ENCODE results near the gene SLC25A51. TPM values are rescaled to one million over a fixed set of nuclear protein-coding genes. Genes with fewer than 3 reads are reported as not detected.

Gene SLC25A51
- total RNA-seq, 1 donor from 2014 or later = 32.5 TPM

DNA sequence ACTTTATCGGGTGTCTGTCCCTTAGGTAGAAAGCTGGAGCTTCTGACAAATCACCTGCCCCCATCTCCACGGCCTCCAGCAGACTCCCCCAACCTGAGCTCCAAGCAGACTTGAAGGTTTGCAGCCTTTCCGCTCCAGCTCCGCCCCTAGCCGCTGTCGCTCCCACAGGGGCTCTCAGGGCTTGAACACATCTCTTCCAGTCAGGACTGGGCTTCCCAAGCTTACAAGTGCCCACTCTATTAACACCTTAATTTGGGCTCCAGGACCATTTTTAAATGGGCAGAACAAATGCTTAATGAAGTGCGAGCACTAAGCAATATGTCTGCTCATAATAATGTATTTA lies 17.2 kb upstream of the SLC25A51 start:
- Mint-ChIP-seq H3K9me3 (no peaks in the 10 kb centered on the region), H3K4me3 (no peak overlapping the region), H3K27me3 (ENCODE audit: low read depth) (no peaks in the 10 kb centered on the region), H3K4me1 (peaks cover 52% of the 10 kb centered on the region), H3K36me3 (ENCODE audit: low read depth) (no peaks in the 10 kb centered on the region), H3K27ac (ENCODE audit: unreplicated experiment) (peak overlapping the region; percentile 19)
- DNase-seq (ENCODE audit: low read depth, low spot score) = no peak
- TF ChIP-seq, protein P1, sequence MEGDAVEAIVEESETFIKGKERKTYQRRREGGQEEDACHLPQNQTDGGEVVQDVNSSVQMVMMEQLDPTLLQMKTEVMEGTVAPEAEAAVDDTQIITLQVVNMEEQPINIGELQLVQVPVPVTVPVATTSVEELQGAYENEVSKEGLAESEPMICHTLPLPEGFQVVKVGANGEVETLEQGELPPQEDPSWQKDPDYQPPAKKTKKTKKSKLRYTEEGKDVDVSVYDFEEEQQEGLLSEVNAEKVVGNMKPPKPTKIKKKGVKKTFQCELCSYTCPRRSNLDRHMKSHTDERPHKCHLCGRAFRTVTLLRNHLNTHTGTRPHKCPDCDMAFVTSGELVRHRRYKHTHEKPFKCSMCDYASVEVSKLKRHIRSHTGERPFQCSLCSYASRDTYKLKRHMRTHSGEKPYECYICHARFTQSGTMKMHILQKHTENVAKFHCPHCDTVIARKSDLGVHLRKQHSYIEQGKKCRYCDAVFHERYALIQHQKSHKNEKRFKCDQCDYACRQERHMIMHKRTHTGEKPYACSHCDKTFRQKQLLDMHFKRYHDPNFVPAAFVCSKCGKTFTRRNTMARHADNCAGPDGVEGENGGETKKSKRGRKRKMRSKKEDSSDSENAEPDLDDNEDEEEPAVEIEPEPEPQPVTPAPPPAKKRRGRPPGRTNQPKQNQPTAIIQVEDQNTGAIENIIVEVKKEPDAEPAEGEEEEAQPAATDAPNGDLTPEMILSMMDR (conservative IDR thresholded peaks at IDR 0.05) = no peak

DNA sequence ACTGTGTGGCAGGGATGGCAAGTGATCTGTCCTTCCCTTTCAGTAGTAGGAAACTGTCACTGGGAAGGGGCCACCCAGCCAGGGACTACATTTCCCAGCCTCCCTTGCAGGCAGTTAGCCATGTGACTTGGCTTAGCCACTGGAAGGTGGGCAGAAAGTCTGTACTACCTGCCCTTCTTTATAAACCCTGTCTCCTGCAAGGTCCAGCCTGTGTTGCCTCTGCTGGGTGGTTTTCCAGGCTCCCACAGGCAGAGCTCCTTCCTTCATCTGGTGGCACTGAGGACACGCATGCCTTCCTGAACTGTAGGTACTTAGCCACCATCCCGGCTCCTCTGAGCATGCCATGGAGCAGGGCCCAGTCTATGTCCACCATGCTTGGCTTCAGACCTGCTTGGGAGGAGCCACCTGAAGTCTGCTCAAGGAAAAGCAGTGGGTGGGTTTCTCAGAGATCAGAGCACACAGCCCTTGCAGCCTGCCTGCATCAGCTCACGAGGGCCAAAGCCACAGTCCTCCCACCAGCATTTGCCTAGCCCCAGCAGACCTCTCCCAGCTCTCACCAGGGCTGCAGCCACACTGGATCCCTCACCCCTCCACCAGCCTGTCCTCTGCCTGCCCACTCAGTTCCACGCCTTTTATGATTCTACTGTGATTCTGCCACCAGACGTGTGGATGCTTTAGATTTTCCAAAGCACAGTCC lies 16.7 kb upstream of the SLC25A51 start:
- H3K27ac Mint-ChIP-seq (ENCODE audit: unreplicated experiment) = peak overlapping the region; percentile 75
- H3K4me3 Mint-ChIP-seq = peak overlapping the region; percentile 23
- TF ChIP-seq, protein P1 (conservative IDR thresholded peaks at IDR 0.05) = no peak
- no peak for DNase-seq (ENCODE audit: low read depth, low spot score)
- no peaks in the 10 kb centered on the region for H3K36me3 Mint-ChIP-seq (ENCODE audit: low read depth)
- no peaks in the 10 kb centered on the region for H3K27me3 Mint-ChIP-seq (ENCODE audit: low read depth)
- peaks cover 51% of the 10 kb centered on the region for H3K4me1 Mint-ChIP-seq
- H3K9me3 Mint-ChIP-seq = no peaks in the 10 kb centered on the region

DNA sequence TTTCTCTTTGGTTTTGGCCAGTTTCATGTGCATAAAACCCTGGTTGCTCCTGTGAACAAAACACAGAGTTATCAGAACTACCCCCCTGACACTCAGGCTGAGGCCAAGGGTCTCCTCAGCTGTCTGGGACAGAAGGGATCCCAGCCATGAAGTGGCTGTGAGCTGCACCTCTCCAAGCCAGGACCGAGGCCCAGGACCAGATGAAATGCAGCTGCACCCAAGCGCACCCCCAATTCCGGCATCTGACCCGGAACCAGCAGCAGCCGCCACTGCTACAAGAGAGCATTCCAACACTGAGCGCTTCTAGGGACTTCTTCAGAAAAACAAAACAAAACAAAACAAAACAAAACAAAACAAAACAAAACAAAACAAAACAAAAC lies 16.0 kb upstream of the SLC25A51 start:
- TF ChIP-seq, protein P1 (conservative IDR thresholded peaks at IDR 0.05) = no peak
- DNase-seq (ENCODE audit: low read depth, low spot score) = no peak
- H3K27ac Mint-ChIP-seq (ENCODE audit: unreplicated experiment) = no peak overlapping the region
- H3K36me3 Mint-ChIP-seq (ENCODE audit: low read depth) = no peaks in the 10 kb centered on the region
- no peaks in the 10 kb centered on the region for H3K27me3 Mint-ChIP-seq (ENCODE audit: low read depth)
- H3K4me3 Mint-ChIP-seq = no peak overlapping the region
- no peaks in the 10 kb centered on the region for H3K9me3 Mint-ChIP-seq
- peaks cover 45% of the 10 kb centered on the region for H3K4me1 Mint-ChIP-seq

DNA sequence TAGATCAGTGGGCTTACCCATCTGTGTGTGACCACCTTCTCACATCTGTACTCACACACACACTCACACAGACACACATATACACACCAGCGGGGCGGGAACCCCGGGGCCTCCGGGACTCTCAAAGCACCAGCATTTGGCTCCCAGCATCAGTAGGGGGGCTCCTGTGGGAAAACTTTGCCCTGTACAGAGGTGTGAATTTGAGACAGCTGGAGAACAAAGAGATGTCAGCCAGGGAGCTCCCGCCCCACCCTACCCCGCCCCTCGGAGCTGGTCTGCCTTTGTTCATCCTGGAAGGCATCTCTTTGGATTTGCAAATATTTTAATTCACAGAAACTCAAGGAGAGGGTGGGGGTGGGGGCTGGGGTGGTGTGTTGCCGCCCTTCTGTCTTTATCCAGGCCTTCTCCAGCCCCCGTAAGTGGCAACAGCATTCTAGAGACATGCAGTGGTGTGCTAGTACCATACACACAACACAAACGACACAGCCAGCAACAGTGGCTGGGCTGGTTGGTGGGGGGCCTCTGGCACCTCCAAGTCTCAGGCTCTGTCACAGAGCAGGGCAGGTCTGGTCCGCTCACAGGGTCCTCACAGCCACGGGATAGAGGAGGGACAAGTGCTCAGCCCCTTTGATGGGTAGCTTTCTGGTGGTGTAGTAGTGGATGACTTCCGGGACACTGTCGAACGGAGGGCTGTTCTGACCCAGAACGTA lies 15.5 kb upstream of the SLC25A51 start:
- TF ChIP-seq, protein P1 (conservative IDR thresholded peaks at IDR 0.05) = no peak
- Mint-ChIP-seq H3K9me3 (no peaks in the 10 kb centered on the region), H3K4me1 (peaks cover 45% of the 10 kb centered on the region), H3K4me3 (no peak overlapping the region), H3K27me3 (ENCODE audit: low read depth) (no peaks in the 10 kb centered on the region), H3K27ac (ENCODE audit: unreplicated experiment) (no peak overlapping the region), H3K36me3 (ENCODE audit: low read depth) (no peaks in the 10 kb centered on the region)
- no peak for DNase-seq (ENCODE audit: low read depth, low spot score)

DNA sequence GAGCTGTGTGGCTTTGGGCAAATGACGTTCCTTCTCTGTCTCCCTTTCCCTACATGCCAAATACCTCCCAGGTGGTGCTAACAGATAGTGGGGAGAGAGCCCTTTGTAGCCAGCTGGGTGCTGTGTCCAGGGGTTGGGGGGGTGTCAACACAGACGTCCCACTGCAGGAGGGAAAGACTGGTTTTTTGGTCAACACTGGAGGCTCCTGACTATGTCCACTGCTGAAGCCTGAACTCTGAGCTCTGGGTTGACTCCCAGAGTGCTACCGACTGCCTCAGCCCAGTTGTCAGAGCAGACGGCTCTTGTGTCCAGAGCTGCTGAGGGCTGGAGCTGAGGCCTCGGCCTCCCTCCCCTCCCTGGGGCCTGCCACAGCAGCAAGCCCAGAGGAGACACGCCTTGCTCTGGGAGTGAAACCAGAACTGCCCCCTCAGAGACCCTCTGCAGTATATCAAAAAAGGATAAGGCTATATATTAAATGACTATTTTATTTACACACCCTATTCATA lies 14.8 kb upstream of the SLC25A51 start:
- H3K27me3 Mint-ChIP-seq (ENCODE audit: low read depth) = no peaks in the 10 kb centered on the region
- peaks cover 40% of the 10 kb centered on the region for H3K4me1 Mint-ChIP-seq
- no peaks in the 10 kb centered on the region for H3K36me3 Mint-ChIP-seq (ENCODE audit: low read depth)
- DNase-seq (ENCODE audit: low read depth, low spot score) = no peak
- no peak overlapping the region for H3K4me3 Mint-ChIP-seq
- TF ChIP-seq, protein P1 (conservative IDR thresholded peaks at IDR 0.05) = no peak
- no peaks in the 10 kb centered on the region for H3K9me3 Mint-ChIP-seq
- no peak overlapping the region for H3K27ac Mint-ChIP-seq (ENCODE audit: unreplicated experiment)

Measured in neural crest cell (in vitro differentiated cells).